ENCODE results near the gene GFI1.

Gene GFI1

GRCh38 chr1:92470216-92470615 is 16.5 kb downstream of the GFI1 start:
- no peak overlapping the region for H2AFZ ChIP-seq (ENCODE audit: low read depth, low read length)
- no peaks in the 10 kb centered on the region for H3K36me3 ChIP-seq (ENCODE audit: insufficient read depth, low read length)
- H3K9me3 ChIP-seq (ENCODE audit: low read length) = peaks cover 2% of the 10 kb centered on the region
- peaks cover 20% of the 10 kb centered on the region for H3K27me3 ChIP-seq (ENCODE audit: insufficient read depth, low read length)
- H3K4me1 ChIP-seq (ENCODE audit: insufficient read depth, low read length) = no peaks in the 10 kb centered on the region
- H3K4me3 ChIP-seq (ENCODE audit: low read length) = no peak overlapping the region

GRCh38 chr1:92466683-92467352 is 19.9 kb downstream of the GFI1 start:
- Histone ChIP-seq H3K27me3 (ENCODE audit: insufficient read depth, low read length) (peaks cover 2% of the 10 kb centered on the region), H3K36me3 (ENCODE audit: insufficient read depth, low read length) (no peaks in the 10 kb centered on the region), H3K4me3 (ENCODE audit: low read length) (no peak overlapping the region), H3K9me3 (ENCODE audit: low read length) (no peaks in the 10 kb centered on the region), H3K4me1 (ENCODE audit: insufficient read depth, low read length) (no peaks in the 10 kb centered on the region), H2AFZ (ENCODE audit: low read depth, low read length) (no peak overlapping the region)

GRCh38 chr1:92465256-92465647 is 21.5 kb downstream of the GFI1 start:
- Histone ChIP-seq H3K4me1 (ENCODE audit: insufficient read depth, low read length) (no peaks in the 10 kb centered on the region), H3K4me3 (ENCODE audit: low read length) (no peak overlapping the region), H3K9me3 (ENCODE audit: low read length) (no peaks in the 10 kb centered on the region), H3K27me3 (ENCODE audit: insufficient read depth, low read length) (peaks cover 2% of the 10 kb centered on the region), H2AFZ (ENCODE audit: low read depth, low read length) (no peak overlapping the region), H3K36me3 (ENCODE audit: insufficient read depth, low read length) (no peaks in the 10 kb centered on the region)

- Histone ChIP-seq H3K4me1 (ENCODE audit: insufficient read depth, low read length) (no peaks in the 10 kb centered on the region), H3K36me3 (ENCODE audit: insufficient read depth, low read length) (no peaks in the 10 kb centered on the region), H2AFZ (ENCODE audit: low read depth, low read length) (no peak overlapping the region), H3K9me3 (ENCODE audit: low read length) (no peaks in the 10 kb centered on the region), H3K27me3 (ENCODE audit: insufficient read depth, low read length) (peaks cover 2% of the 10 kb centered on the region), H3K4me3 (ENCODE audit: low read length) (no peak overlapping the region)
These were observed 22.0 kb downstream of the GFI1 start for GRCh38 chr1:92464588-92465255.

- Histone ChIP-seq H3K36me3 (ENCODE audit: insufficient read depth, low read length) (no peaks in the 10 kb centered on the region), H3K4me3 (ENCODE audit: low read length) (no peak overlapping the region), H3K9me3 (ENCODE audit: low read length) (no peaks in the 10 kb centered on the region), H3K4me1 (ENCODE audit: insufficient read depth, low read length) (no peaks in the 10 kb centered on the region), H2AFZ (ENCODE audit: low read depth, low read length) (no peak overlapping the region), H3K27me3 (ENCODE audit: insufficient read depth, low read length) (no peaks in the 10 kb centered on the region)
These were observed 25.2 kb downstream of the GFI1 start for GRCh38 chr1:92461364-92462097.

GRCh38 chr1:92459871-92460320 is 26.8 kb downstream of the GFI1 start:
- no peaks in the 10 kb centered on the region for H3K27me3 ChIP-seq (ENCODE audit: insufficient read depth, low read length)
- H3K36me3 ChIP-seq (ENCODE audit: insufficient read depth, low read length) = no peaks in the 10 kb centered on the region
- no peak overlapping the region for H2AFZ ChIP-seq (ENCODE audit: low read depth, low read length)
- no peak overlapping the region for H3K4me3 ChIP-seq (ENCODE audit: low read length)
- H3K4me1 ChIP-seq (ENCODE audit: insufficient read depth, low read length) = no peaks in the 10 kb centered on the region
- H3K9me3 ChIP-seq (ENCODE audit: low read length) = no peaks in the 10 kb centered on the region

GRCh38 chr1:92458146-92458545 is 28.6 kb downstream of the GFI1 start:
- no peak overlapping the region for H3K4me3 ChIP-seq (ENCODE audit: low read length)
- H2AFZ ChIP-seq (ENCODE audit: low read depth, low read length) = no peak overlapping the region

GRCh38 chr1:92447976-92448375 is 38.7 kb downstream of the GFI1 start:
- H2AFZ ChIP-seq (ENCODE audit: low read depth, low read length) = no peak overlapping the region
- no peaks in the 10 kb centered on the region for H3K36me3 ChIP-seq (ENCODE audit: insufficient read depth, low read length)
- H3K9me3 ChIP-seq (ENCODE audit: low read length) = no peaks in the 10 kb centered on the region
- H3K4me3 ChIP-seq (ENCODE audit: low read length) = no peak overlapping the region
- H3K27me3 ChIP-seq (ENCODE audit: insufficient read depth, low read length) = no peaks in the 10 kb centered on the region
- no peaks in the 10 kb centered on the region for H3K4me1 ChIP-seq (ENCODE audit: insufficient read depth, low read length)

More at GRCh38 chr1:92458146-92458545, 28.6 kb downstream of the GFI1 start:
- Histone ChIP-seq H3K9me3 (ENCODE audit: low read length) (no peaks in the 10 kb centered on the region), H3K27me3 (ENCODE audit: insufficient read depth, low read length) (no peaks in the 10 kb centered on the region), H3K4me1 (ENCODE audit: insufficient read depth, low read length) (no peaks in the 10 kb centered on the region), H3K36me3 (ENCODE audit: insufficient read depth, low read length) (no peaks in the 10 kb centered on the region)

GRCh38 chr1:92447033-92447681 is 39.6 kb downstream of the GFI1 start:
- H3K9me3 ChIP-seq (ENCODE audit: low read length) = no peaks in the 10 kb centered on the region
- no peak overlapping the region for H3K4me3 ChIP-seq (ENCODE audit: low read length)
- H3K36me3 ChIP-seq (ENCODE audit: insufficient read depth, low read length) = no peaks in the 10 kb centered on the region
- no peaks in the 10 kb centered on the region for H3K4me1 ChIP-seq (ENCODE audit: insufficient read depth, low read length)
- H2AFZ ChIP-seq (ENCODE audit: low read depth, low read length) = no peak overlapping the region
- H3K27me3 ChIP-seq (ENCODE audit: insufficient read depth, low read length) = no peaks in the 10 kb centered on the region

GRCh38 chr1:92446546-92446945 is 40.2 kb downstream of the GFI1 start:
- Histone ChIP-seq H3K27me3 (ENCODE audit: insufficient read depth, low read length) (no peaks in the 10 kb centered on the region), H3K9me3 (ENCODE audit: low read length) (no peaks in the 10 kb centered on the region), H3K4me1 (ENCODE audit: insufficient read depth, low read length) (no peaks in the 10 kb centered on the region), H2AFZ (ENCODE audit: low read depth, low read length) (no peak overlapping the region), H3K36me3 (ENCODE audit: insufficient read depth, low read length) (no peaks in the 10 kb centered on the region), H3K4me3 (ENCODE audit: low read length) (no peak overlapping the region)

GRCh38 chr1:92445865-92446264 is 40.9 kb downstream of the GFI1 start:
- no peaks in the 10 kb centered on the region for H3K4me1 ChIP-seq (ENCODE audit: insufficient read depth, low read length)
- no peak overlapping the region for H3K4me3 ChIP-seq (ENCODE audit: low read length)
- no peaks in the 10 kb centered on the region for H3K9me3 ChIP-seq (ENCODE audit: low read length)
- no peak overlapping the region for H2AFZ ChIP-seq (ENCODE audit: low read depth, low read length)
- H3K36me3 ChIP-seq (ENCODE audit: insufficient read depth, low read length) = no peaks in the 10 kb centered on the region
- no peaks in the 10 kb centered on the region for H3K27me3 ChIP-seq (ENCODE audit: insufficient read depth, low read length)

- no peaks in the 10 kb centered on the region for H3K9me3 ChIP-seq (ENCODE audit: low read length)
These were observed 42.4 kb downstream of the GFI1 start for GRCh38 chr1:92444351-92444750.

GRCh38 chr1:92443893-92444292 is 42.8 kb downstream of the GFI1 start:
- no peaks in the 10 kb centered on the region for H3K9me3 ChIP-seq (ENCODE audit: low read length)
- no peaks in the 10 kb centered on the region for H3K27me3 ChIP-seq (ENCODE audit: insufficient read depth, low read length)
- H3K4me3 ChIP-seq (ENCODE audit: low read length) = no peak overlapping the region
- H2AFZ ChIP-seq (ENCODE audit: low read depth, low read length) = no peak overlapping the region
- no peaks in the 10 kb centered on the region for H3K36me3 ChIP-seq (ENCODE audit: insufficient read depth, low read length)
- no peaks in the 10 kb centered on the region for H3K4me1 ChIP-seq (ENCODE audit: insufficient read depth, low read length)

More at GRCh38 chr1:92444351-92444750, 42.4 kb downstream of the GFI1 start:
- H3K4me1 ChIP-seq (ENCODE audit: insufficient read depth, low read length) = no peaks in the 10 kb centered on the region
- H3K27me3 ChIP-seq (ENCODE audit: insufficient read depth, low read length) = no peaks in the 10 kb centered on the region
- H3K36me3 ChIP-seq (ENCODE audit: insufficient read depth, low read length) = no peaks in the 10 kb centered on the region
- no peak overlapping the region for H3K4me3 ChIP-seq (ENCODE audit: low read length)
- H2AFZ ChIP-seq (ENCODE audit: low read depth, low read length) = no peak overlapping the region
